T-helper 1 cell treated with Interleukin-12 subunit alpha and Interleukin-12 subunit beta and Interleukin-4 antibody, amounts not matched to agents 30 ng/mL and 1 ng/mL, for 36 hours (primary cell): ENCODE results near the gene UMODL1. TPM values are rescaled to one million over a fixed set of nuclear protein-coding genes. Genes with fewer than 3 reads are reported as not detected.

Source experiments
- intact Hi-C: fragments of 100-400 bp; cut with micrococcal nuclease; formaldehyde crosslinking; loops from one replicate; pipeline ENCODE4 v1.15.1; 2024
- total RNA-seq: library from RNA; stranded (reverse); gene quantifications from 2 replicates; pipeline ENCODE4 v1.2.3, GENCODE V29; 2022

Gene UMODL1
- total RNA-seq: 0.12 TPM in 1 of 2 replicates, not detected in the other

- intact Hi-C loops: no loop called here
Measured at GRCh38 chr21:42071146-42071737, at the start of gene UMODL1. Gene UMODL1, plus strand, starts transcription at chr21:42071317. Its CDS starts 0 bp downstream, at chr21:42071317.

GRCh38 chr21:42021371-42022090 lies 49.6 kb upstream of the UMODL1 start:
- intact Hi-C loops: no loop called here

- intact Hi-C loops: no loop called here
Measured at GRCh38 chr21:42022091-42022430, 49.1 kb upstream of the UMODL1 start.

- intact Hi-C loops: no loop called here
Measured at GRCh38 chr21:42022906-42023305, 48.2 kb upstream of the UMODL1 start.

- intact Hi-C loops: no loop called here
Measured at GRCh38 chr21:42025376-42026081, 45.6 kb upstream of the UMODL1 start.

- intact Hi-C loops: no loop called here
Measured at GRCh38 chr21:42026082-42026435, 45.1 kb upstream of the UMODL1 start.

GRCh38 chr21:42027085-42027821 lies 43.9 kb upstream of the UMODL1 start:
- intact Hi-C loops: no loop called here

GRCh38 chr21:42027822-42028765 lies 43.0 kb upstream of the UMODL1 start:
- intact Hi-C loops: no loop called here

GRCh38 chr21:42028766-42029425 lies 42.2 kb upstream of the UMODL1 start:
- intact Hi-C loops: no loop called here

- intact Hi-C loops: no loop called here
Measured at GRCh38 chr21:42030311-42030710, 40.8 kb upstream of the UMODL1 start.

- intact Hi-C loops: no loop called here
Measured at GRCh38 chr21:42031241-42031640, 39.9 kb upstream of the UMODL1 start.

GRCh38 chr21:42031816-42032215 lies 39.3 kb upstream of the UMODL1 start:
- intact Hi-C loops: no loop called here

GRCh38 chr21:42032266-42032665 lies 38.9 kb upstream of the UMODL1 start:
- intact Hi-C loops: no loop called here

GRCh38 chr21:42032968-42033367 lies 38.1 kb upstream of the UMODL1 start:
- intact Hi-C loops: no loop called here

GRCh38 chr21:42036313-42036712 lies 34.8 kb upstream of the UMODL1 start:
- intact Hi-C loops: no loop called here

- intact Hi-C loops: no loop called here
Measured at GRCh38 chr21:42037516-42037915, 33.6 kb upstream of the UMODL1 start.

GRCh38 chr21:42037943-42038342 lies 33.2 kb upstream of the UMODL1 start:
- intact Hi-C loops: no loop called here

- intact Hi-C loops: no loop called here
Measured at GRCh38 chr21:42038393-42038792, 32.7 kb upstream of the UMODL1 start.

- intact Hi-C loops: no loop called here
Measured at GRCh38 chr21:42038826-42039425, 32.2 kb upstream of the UMODL1 start.

GRCh38 chr21:42039470-42039901 lies 31.6 kb upstream of the UMODL1 start:
- intact Hi-C loops: no loop called here
